DND-41 (cell line): ENCODE data around the gene RNF150.

ENCODE experiments used
- EZH2 ChIP-seq: IDR thresholded peaks from 3 replicates; pipeline ENCODE4 v1.6.1; 2012; ENCODE audit warnings: borderline replicate concordance, low read depth, mild to moderate bottlenecking, moderate library complexity, low read length, inconsistent platforms; ENCODE audit not compliant: severe bottlenecking
- TF ChIP-seq, protein P1 (sequence below): IDR thresholded peaks from 2 replicates; pipeline ENCODE4 v1.5.1; 2012; ENCODE audit warnings: borderline replicate concordance, low read length, moderate library complexity, mild to moderate bottlenecking; ENCODE audit not compliant: poor library complexity, severe bottlenecking; ENCODE audit errors: extremely low read depth

- TF ChIP-seq, protein P1, sequence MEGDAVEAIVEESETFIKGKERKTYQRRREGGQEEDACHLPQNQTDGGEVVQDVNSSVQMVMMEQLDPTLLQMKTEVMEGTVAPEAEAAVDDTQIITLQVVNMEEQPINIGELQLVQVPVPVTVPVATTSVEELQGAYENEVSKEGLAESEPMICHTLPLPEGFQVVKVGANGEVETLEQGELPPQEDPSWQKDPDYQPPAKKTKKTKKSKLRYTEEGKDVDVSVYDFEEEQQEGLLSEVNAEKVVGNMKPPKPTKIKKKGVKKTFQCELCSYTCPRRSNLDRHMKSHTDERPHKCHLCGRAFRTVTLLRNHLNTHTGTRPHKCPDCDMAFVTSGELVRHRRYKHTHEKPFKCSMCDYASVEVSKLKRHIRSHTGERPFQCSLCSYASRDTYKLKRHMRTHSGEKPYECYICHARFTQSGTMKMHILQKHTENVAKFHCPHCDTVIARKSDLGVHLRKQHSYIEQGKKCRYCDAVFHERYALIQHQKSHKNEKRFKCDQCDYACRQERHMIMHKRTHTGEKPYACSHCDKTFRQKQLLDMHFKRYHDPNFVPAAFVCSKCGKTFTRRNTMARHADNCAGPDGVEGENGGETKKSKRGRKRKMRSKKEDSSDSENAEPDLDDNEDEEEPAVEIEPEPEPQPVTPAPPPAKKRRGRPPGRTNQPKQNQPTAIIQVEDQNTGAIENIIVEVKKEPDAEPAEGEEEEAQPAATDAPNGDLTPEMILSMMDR, result no peak
- no peak for TF ChIP-seq EZH2
Measured at GRCh38 chr4:141011901-141012315, 121.4 kb downstream of the RNF150 start.
